ENCODE results near the gene CCDC60.

The CCDC60 gene

DNA sequence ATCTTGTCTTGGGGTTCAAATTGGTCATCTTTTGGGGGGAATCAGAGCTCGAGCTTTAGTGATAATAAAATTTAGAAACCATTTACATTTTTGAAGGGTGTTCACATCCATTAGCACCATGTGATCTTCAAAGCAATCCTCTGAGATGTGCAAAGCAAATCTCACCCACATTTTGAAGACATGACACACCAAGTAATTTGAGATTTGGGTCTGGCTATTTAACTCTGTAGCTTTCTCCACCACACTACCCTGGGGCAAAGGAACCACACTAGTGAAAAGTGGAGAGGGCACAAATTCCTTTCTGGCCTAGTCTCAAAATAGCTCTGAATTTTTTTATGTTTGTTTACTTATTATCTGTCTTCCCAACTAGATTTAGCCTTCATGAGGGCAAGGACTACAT is 212.5 kb downstream of the CCDC60 start:
- DNase-seq (ENCODE audit: extremely low read depth, insufficient read length): no peak
- Histone ChIP-seq H3K36me3 (ENCODE audit: control insufficient read depth, insufficient read depth, low read length) (no peaks in the 10 kb centered on the region), H3K27me3 (replicated peaks; ENCODE audit: control insufficient read depth, insufficient read depth, low read length) (no peaks in the 10 kb centered on the region), H3K4me3 (replicated peaks; ENCODE audit: low read depth, low read length) (no peak overlapping the region)
- TF ChIP-seq, protein P1, sequence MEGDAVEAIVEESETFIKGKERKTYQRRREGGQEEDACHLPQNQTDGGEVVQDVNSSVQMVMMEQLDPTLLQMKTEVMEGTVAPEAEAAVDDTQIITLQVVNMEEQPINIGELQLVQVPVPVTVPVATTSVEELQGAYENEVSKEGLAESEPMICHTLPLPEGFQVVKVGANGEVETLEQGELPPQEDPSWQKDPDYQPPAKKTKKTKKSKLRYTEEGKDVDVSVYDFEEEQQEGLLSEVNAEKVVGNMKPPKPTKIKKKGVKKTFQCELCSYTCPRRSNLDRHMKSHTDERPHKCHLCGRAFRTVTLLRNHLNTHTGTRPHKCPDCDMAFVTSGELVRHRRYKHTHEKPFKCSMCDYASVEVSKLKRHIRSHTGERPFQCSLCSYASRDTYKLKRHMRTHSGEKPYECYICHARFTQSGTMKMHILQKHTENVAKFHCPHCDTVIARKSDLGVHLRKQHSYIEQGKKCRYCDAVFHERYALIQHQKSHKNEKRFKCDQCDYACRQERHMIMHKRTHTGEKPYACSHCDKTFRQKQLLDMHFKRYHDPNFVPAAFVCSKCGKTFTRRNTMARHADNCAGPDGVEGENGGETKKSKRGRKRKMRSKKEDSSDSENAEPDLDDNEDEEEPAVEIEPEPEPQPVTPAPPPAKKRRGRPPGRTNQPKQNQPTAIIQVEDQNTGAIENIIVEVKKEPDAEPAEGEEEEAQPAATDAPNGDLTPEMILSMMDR (IDR thresholded peaks at IDR 0.05; ENCODE audit: insufficient read depth, low read length, poor library complexity, severe bottlenecking): no peak

- Histone ChIP-seq H3K4me3 (replicated peaks; ENCODE audit: low read depth, low read length) (no peak overlapping the region), H3K36me3 (ENCODE audit: control insufficient read depth, insufficient read depth, low read length) (no peaks in the 10 kb centered on the region), H3K27me3 (replicated peaks; ENCODE audit: control insufficient read depth, insufficient read depth, low read length) (no peaks in the 10 kb centered on the region)
- TF ChIP-seq, protein P1 (IDR thresholded peaks at IDR 0.05; ENCODE audit: insufficient read depth, low read length, poor library complexity, severe bottlenecking): no peak
- no peak for DNase-seq (ENCODE audit: extremely low read depth, insufficient read length)
Observed at GRCh38 chr12:119556854-119557253, 222.3 kb downstream of the CCDC60 start.

DNA sequence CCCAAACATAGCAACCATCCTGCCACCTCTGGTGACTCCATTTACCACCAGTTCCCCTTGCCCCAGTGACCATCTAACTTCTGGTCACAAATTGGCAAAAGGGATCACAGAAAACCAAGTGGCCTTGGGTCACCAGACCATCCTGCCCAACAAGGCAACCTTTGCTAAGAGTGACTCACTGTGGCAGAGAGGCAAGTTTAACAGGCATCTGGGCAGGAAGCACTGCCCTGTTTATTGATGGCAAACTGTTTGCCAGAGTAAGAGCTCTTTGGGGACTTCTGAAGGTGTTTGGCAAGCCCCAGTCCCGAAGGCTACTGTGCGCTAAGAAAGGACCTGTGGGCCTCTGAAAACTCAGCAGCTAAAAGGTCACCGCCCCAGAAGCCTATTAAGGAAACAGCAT is 230.9 kb downstream of the CCDC60 start:
- no peaks in the 10 kb centered on the region for H3K36me3 ChIP-seq (ENCODE audit: control insufficient read depth, insufficient read depth, low read length)
- TF ChIP-seq, protein P1 (IDR thresholded peaks at IDR 0.05; ENCODE audit: insufficient read depth, low read length, poor library complexity, severe bottlenecking): no peak

GRCh38 chr12:119570771-119571170 is 236.2 kb downstream of the CCDC60 start:
- no peak for DNase-seq (ENCODE audit: extremely low read depth, insufficient read length)
- TF ChIP-seq, protein P1 (IDR thresholded peaks at IDR 0.05; ENCODE audit: insufficient read depth, low read length, poor library complexity, severe bottlenecking): no peak
- Histone ChIP-seq H3K36me3 (ENCODE audit: control insufficient read depth, insufficient read depth, low read length) (no peaks in the 10 kb centered on the region), H3K4me3 (replicated peaks; ENCODE audit: low read depth, low read length) (no peak overlapping the region), H3K27me3 (replicated peaks; ENCODE audit: control insufficient read depth, insufficient read depth, low read length) (no peaks in the 10 kb centered on the region)

More for the DNA sequence above, 230.9 kb downstream of the CCDC60 start:
- no peak for DNase-seq (ENCODE audit: extremely low read depth, insufficient read length)
- Histone ChIP-seq H3K27me3 (replicated peaks; ENCODE audit: control insufficient read depth, insufficient read depth, low read length) (no peaks in the 10 kb centered on the region), H3K4me3 (replicated peaks; ENCODE audit: low read depth, low read length) (no peak overlapping the region)

- H3K4me3 ChIP-seq (replicated peaks; ENCODE audit: low read depth, low read length): no peak overlapping the region
- no peaks in the 10 kb centered on the region for H3K27me3 ChIP-seq (replicated peaks; ENCODE audit: control insufficient read depth, insufficient read depth, low read length)
- TF ChIP-seq, protein P1 (IDR thresholded peaks at IDR 0.05; ENCODE audit: insufficient read depth, low read length, poor library complexity, severe bottlenecking): no peak
- H3K36me3 ChIP-seq (ENCODE audit: control insufficient read depth, insufficient read depth, low read length): no peaks in the 10 kb centered on the region
- DNase-seq (ENCODE audit: extremely low read depth, insufficient read length): no peak
Observed at GRCh38 chr12:119573086-119573485, 238.6 kb downstream of the CCDC60 start.

DNA sequence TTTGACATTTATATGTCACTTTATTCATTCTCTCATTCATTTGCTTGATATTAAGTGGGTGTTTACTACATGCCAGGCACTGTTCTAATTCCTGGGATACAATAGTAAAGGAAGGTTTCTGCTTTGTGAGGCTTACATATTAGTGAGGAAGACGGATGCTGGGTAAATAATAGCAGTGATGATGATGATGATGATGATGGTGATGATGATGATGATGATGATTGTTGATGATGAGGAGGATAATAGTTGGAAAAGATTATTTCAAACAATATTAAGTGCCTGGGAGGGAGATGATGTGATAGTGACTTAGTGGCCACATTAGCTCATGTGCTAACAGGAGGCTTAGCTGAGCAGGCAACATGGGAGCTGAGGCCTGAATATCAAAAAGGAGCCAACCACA is 239.7 kb downstream of the CCDC60 start:
- Histone ChIP-seq H3K4me3 (replicated peaks; ENCODE audit: low read depth, low read length) (no peak overlapping the region), H3K27me3 (replicated peaks; ENCODE audit: control insufficient read depth, insufficient read depth, low read length) (no peaks in the 10 kb centered on the region), H3K36me3 (ENCODE audit: control insufficient read depth, insufficient read depth, low read length) (no peaks in the 10 kb centered on the region)
- TF ChIP-seq, protein P1 (IDR thresholded peaks at IDR 0.05; ENCODE audit: insufficient read depth, low read length, poor library complexity, severe bottlenecking): no peak
- no peak for DNase-seq (ENCODE audit: extremely low read depth, insufficient read length)
